Uterus (tissue), 4 donors: ENCODE data around the gene FXYD4. TPM values are rescaled to one million over a fixed set of nuclear protein-coding genes. Genes with fewer than 3 reads are reported as not detected.
"Not testable (repeated sequence)": the region's sequence is repeated elsewhere in the genome, so short reads cannot be mapped to it uniquely, and the experiment has no call there.

Source experiments
- DNase-seq, 2 donors: peaks; one replicate each; pipeline ENCODE4 v3.0.0-alpha.2; 2019 to 2020
- H3K27ac ChIP-seq, 2 donors: fragments of 200-600 bp; sonication (generic); 1 replicate in 1 of 2; 2 replicates in 1 of 2; pipeline ENCODE4 v1.5.1; 2016 to 2018
- H3K27me3 ChIP-seq, 2 donors: fragments of 200-600 bp; sonication (generic); one replicate each; pipeline ENCODE4 v1.5.1; 2018 to 2019; ENCODE audit warnings: control low read depth in 1 of 2
- H3K36me3 ChIP-seq, 2 donors: fragments of 200-600 bp; sonication (generic); one replicate each; pipeline ENCODE4 v1.5.1; 2019; ENCODE audit warnings: control low read depth in 1 of 2
- H3K4me1 ChIP-seq, 2 donors: fragments of 200-600 bp; sonication (generic); one replicate each; pipeline ENCODE4 v1.5.1; 2018 to 2019; ENCODE audit warnings: control low read depth in 1 of 2
- H3K4me3 ChIP-seq, 2 donors: fragments of 200-600 bp; sonication (generic); 1 replicate in 1 of 2; 2 replicates in 1 of 2; pipeline ENCODE4 v1.5.1; 2018 to 2019; ENCODE audit warnings: mild to moderate bottlenecking in 1 of 2
- H3K9me3 ChIP-seq, 2 donors: fragments of 200-600 bp; sonication (generic); one replicate each; pipeline ENCODE4 v1.5.1; 2019; ENCODE audit warnings: control low read depth in 1 of 2
- POLR2A ChIP-seq, 2 donors: fragments of 450-650 bp; IDR thresholded peaks; one replicate each; pipeline ENCODE4 v1.6.1; 2016; ENCODE audit warnings: antibody characterized with exemption in 2 of 2, mild to moderate bottlenecking in 1 of 2, moderate library complexity in 1 of 2
- intact Hi-C: fragments of 100-400 bp; cut with DNase I; formaldehyde crosslinking; loops from one replicate; pipeline ENCODE4 v1.15.1; 2023; ENCODE audit warnings: low total_unique reads
- total RNA-seq, 4 donors: library from RNA; depleted of rRNA in 3 of 4; stranded (reverse); fragments of >200 nt in 3 of 4; gene quantifications; one replicate each; pipeline versions ENCODE4 v1.1.0 to v1.2.4, GENCODE V29; 2014 to 2023
- TF ChIP-seq, protein P1 (sequence below), 4 experiments: fragments of 200-600 bp in 2 of 4; fragments of 450-650 bp in 2 of 4; sonication (generic) in 2 of 4; IDR thresholded peaks; one replicate each; pipeline ENCODE4 v1.5.1; 2016 to 2019; ENCODE audit warnings: antibody characterized with exemption in 4 of 4, mild to moderate bottlenecking in 2 of 4, moderate library complexity in 1 of 4
- donor health status: DM: yes; HTN: yes; CAD: no.

FXYD4 gene
- total RNA-seq, 4 donors from 2014 or later, result not detected

DNA sequence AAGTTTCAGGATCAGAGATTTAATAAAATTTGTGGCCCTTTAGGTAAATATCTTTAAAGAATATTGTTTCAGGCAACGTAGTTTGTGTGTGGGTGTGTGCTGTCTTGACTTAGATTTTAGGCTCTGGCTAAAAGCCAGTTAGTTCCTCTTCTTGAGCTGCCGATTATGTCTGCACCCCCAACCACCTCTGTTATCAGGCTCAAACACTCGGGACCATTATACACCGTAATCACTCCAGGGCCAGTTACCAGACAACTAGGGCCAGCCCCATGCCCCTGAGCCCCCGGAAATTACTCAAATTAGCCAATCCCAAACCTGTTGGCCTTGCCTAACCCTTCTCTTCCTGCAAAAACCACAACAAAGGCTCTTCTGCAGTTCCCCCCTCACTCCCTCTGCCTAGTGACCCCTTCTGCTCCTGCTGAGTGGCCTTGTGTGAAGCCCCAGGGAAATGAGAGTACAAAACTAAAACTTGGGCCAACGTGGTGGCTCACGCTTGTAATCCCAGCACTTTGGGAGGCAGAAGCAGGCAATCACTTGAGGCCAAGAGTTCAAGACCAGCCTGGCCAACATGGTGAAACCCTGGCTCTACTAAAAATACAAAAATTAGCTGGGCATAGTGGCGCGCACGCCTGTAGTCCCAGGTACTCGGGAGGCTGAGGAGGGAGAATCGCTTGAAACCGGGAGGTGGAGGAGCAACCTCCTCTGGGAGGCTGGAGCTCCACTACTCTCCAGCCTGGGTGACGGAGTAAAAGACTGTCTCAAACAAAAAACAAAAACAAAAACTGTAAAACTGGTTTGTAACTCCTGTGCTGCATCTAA lies 46.7 kb downstream of the FXYD4 start:
- Histone ChIP-seq H3K27ac (no peak overlapping the region), H3K4me3 (no peak overlapping the region)
- DNase-seq, result no peak

DNA sequence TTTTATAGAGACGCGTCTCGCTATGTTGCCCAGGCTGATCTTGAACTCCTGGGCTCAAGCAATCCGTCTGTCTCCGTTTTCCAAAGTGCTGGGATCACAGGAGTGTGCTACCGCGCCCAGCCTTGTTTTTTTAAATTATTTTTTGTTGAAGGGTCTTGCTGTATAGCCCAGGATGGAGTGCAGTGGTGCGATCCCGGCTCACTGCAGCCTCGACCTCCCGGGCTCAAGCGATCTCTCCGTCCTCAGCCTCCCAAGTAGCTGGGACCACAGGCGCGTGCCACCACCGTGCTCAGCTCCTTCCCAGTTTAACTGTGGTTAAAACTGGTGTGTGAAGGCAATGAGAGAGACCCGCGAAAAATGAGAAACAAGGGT lies 48.5 kb downstream of the FXYD4 start:
- no peak for TF ChIP-seq POLR2A (IDR thresholded peaks at IDR 0.05)
- TF ChIP-seq, protein P1, sequence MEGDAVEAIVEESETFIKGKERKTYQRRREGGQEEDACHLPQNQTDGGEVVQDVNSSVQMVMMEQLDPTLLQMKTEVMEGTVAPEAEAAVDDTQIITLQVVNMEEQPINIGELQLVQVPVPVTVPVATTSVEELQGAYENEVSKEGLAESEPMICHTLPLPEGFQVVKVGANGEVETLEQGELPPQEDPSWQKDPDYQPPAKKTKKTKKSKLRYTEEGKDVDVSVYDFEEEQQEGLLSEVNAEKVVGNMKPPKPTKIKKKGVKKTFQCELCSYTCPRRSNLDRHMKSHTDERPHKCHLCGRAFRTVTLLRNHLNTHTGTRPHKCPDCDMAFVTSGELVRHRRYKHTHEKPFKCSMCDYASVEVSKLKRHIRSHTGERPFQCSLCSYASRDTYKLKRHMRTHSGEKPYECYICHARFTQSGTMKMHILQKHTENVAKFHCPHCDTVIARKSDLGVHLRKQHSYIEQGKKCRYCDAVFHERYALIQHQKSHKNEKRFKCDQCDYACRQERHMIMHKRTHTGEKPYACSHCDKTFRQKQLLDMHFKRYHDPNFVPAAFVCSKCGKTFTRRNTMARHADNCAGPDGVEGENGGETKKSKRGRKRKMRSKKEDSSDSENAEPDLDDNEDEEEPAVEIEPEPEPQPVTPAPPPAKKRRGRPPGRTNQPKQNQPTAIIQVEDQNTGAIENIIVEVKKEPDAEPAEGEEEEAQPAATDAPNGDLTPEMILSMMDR (IDR thresholded peaks at IDR 0.05), result no peak
- intact Hi-C loops, result no loop called here
- DNase-seq, result no peak
- Histone ChIP-seq H3K9me3 (no peaks in the 10 kb centered on the region), H3K36me3 (no peaks in the 10 kb centered on the region), H3K4me3 (peak overlapping the region; percentile 63 to 66), H3K27me3 (no peaks in the 10 kb centered on the region), H3K4me1 (no peaks in the 10 kb centered on the region), H3K27ac (peak overlapping the region; percentile 95 to 98)

More for the DNA sequence above, 46.7 kb downstream of the FXYD4 start:
- no peaks in the 10 kb centered on the region for H3K9me3 ChIP-seq
- intact Hi-C loops, result no loop called here
- no peaks in the 10 kb centered on the region for H3K27me3 ChIP-seq
- H3K36me3 ChIP-seq, result no peaks in the 10 kb centered on the region
- TF ChIP-seq, protein P1 (IDR thresholded peaks at IDR 0.05), result no peak
- TF ChIP-seq POLR2A (IDR thresholded peaks at IDR 0.05), result no peak
- no peaks in the 10 kb centered on the region for H3K4me1 ChIP-seq

DNA sequence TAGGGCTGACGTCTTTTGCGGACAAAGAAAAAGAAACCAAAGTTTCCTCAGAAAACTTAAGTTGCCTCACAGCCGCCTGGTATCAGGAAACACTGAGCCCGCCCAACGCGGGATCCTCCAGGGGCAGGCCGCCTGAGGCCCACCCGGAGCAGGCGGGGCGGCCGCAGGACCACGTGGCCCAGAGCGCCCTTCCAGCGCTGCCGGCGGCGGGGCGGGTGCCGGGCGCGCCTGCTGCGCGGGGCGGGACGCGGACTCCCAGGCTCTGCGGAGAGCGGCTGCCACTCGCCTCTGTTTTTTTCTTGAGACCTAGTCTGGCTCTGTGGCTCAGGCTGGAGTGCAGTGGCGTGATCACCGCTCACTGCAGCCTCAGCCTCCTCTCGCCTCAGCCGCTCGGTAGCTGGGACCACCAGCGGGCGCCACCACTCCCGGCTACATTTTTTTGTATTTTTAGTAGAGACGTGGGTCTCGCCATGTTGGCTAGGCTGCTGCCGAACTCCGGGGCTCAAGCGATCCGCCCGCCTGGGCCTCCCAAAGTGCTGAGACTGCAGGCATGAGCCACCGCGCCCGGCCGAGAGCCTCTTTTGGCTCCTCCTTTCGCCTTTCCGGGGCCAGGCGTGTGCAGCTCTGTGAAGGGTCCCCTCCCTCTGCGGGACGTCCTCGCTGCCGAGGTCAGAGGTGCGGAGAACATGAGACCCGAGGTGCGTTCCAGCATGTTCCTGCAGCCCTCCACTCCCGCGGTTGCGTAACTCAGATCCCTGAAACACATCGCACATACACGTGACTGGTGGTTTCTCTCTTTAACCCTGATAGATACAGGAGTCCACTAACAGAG lies 49.1 kb downstream of the FXYD4 start:
- peak; percentile 90 to 92 for DNase-seq
- TF ChIP-seq POLR2A (IDR thresholded peaks at IDR 0.05), result peak; percentile 57 to 73
- TF ChIP-seq, protein P1 (IDR thresholded peaks at IDR 0.05), result peak in 2 of 4 experiments; percentile 10 to 24
- no peaks in the 10 kb centered on the region for H3K27me3 ChIP-seq
- H3K9me3 ChIP-seq, result no peaks in the 10 kb centered on the region
- peak overlapping the region; percentile 63 to 66 for H3K4me3 ChIP-seq
- H3K4me1 ChIP-seq, result no peaks in the 10 kb centered on the region
- intact Hi-C loops, result no loop called here
- no peaks in the 10 kb centered on the region for H3K36me3 ChIP-seq
- H3K27ac ChIP-seq, result peak overlapping the region; percentile 95 to 98

DNA sequence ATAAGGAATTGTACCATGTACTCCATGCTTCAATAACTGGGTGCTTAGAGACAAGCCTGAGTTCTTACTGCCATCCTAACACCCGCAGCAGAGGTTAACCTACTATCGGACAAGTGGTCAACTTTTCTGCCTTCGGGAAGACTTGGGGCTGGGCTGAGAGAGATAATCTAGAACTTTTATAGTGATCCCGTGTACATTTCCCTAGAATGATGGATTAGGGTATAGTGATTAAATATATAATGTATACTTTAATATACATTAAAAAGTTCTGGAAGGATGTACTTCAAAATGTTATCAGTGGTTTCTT lies 49.7 kb downstream of the FXYD4 start:
- no peak for TF ChIP-seq POLR2A (IDR thresholded peaks at IDR 0.05)
- TF ChIP-seq, protein P1 (IDR thresholded peaks at IDR 0.05), result no peak
- no peaks in the 10 kb centered on the region for H3K9me3 ChIP-seq
- H3K36me3 ChIP-seq, result no peaks in the 10 kb centered on the region
- H3K4me1 ChIP-seq, result no peaks in the 10 kb centered on the region
- peak overlapping the region; percentile 95 to 98 for H3K27ac ChIP-seq
- intact Hi-C loops, result no loop called here
- no peaks in the 10 kb centered on the region for H3K27me3 ChIP-seq
- H3K4me3 ChIP-seq, result peak overlapping the region; percentile 63 to 66
- no peak for DNase-seq

DNA sequence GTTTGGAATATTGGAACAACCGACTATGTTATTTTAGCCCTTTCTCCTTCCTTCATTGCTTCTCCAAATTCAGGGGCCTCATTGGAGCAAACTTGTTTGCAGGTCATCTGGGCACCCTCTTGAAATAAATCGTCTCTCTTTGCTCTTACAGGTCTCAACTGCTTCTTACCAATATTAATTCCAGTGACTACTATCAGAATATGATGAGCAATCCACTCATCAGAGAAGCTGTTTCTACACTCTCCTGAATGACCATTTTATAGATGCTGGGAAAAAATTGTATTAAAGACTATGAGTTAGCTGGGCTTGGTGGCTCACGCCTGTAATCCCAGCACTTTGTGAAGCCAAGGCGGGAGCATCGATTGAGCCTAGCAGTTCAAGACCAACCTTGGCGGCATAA lies 50.1 kb downstream of the FXYD4 start:
- intact Hi-C loops, result no loop called here
- no peaks in the 10 kb centered on the region for H3K36me3 ChIP-seq
- H3K4me1 ChIP-seq, result no peaks in the 10 kb centered on the region
- no peaks in the 10 kb centered on the region for H3K27me3 ChIP-seq
- TF ChIP-seq, protein P1 (IDR thresholded peaks at IDR 0.05), result no peak
- TF ChIP-seq POLR2A (IDR thresholded peaks at IDR 0.05), result no peak
- peak overlapping the region; percentile 95 to 98 for H3K27ac ChIP-seq
- DNase-seq, result no peak
- H3K9me3 ChIP-seq, result no peaks in the 10 kb centered on the region
- no peak overlapping the region for H3K4me3 ChIP-seq

DNA sequence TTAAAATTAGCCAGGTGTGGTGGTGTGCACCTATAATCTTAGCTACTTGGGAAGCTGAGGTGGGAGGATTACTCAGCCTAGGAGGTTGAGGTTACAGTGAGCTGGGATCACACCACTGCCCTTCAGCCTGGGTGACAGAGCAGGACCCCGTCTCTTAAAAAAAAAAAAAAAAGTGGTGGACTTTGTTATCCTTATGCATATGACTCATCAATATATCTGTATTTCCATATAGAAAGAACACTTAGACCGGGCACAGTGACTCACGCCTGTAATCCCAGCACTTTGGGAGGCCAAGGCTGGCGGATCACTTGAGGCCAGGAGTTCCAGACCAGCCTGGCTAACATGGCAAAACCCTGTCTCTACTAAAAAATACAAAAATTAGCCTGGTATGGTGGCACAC lies 50.5 kb downstream of the FXYD4 start:
- peak overlapping the region; percentile 95 to 98 for H3K27ac ChIP-seq
- H3K4me3 ChIP-seq, H3K4me1 ChIP-seq, H3K9me3 ChIP-seq, H3K36me3 ChIP-seq, DNase-seq, intact Hi-C loops, H3K27me3 ChIP-seq: not testable (repeated sequence)
